ENCODE measurements around the gene CLEC11A.

CLEC11A gene

GRCh38 chr19:50723069-50723468 is at the start of gene CLEC11A:
TSS of gene CLEC11A (plus strand) at chr19:50723364. CDS start at chr19:50723526, 162 bp downstream.
- DNase-seq (ENCODE audit: low read depth) = peak; percentile 44

- no peak for DNase-seq (ENCODE audit: low read depth)
These were observed 46.5 kb upstream of the CLEC11A start for GRCh38 chr19:50676625-50677197.

GRCh38 chr19:50677636-50678035 is 45.5 kb upstream of the CLEC11A start:
- DNase-seq (ENCODE audit: low read depth) = no peak

- no peak for DNase-seq (ENCODE audit: low read depth)
These were observed 44.8 kb upstream of the CLEC11A start for GRCh38 chr19:50678323-50678722.

- peak; percentile 36 for DNase-seq (ENCODE audit: low read depth)
These were observed 43.7 kb upstream of the CLEC11A start for GRCh38 chr19:50679177-50680125.

- DNase-seq (ENCODE audit: low read depth) = no peak
These were observed 36.7 kb upstream of the CLEC11A start for GRCh38 chr19:50686310-50687032.

- no peak for DNase-seq (ENCODE audit: low read depth)
These were observed 34.4 kb upstream of the CLEC11A start for GRCh38 chr19:50688766-50689165.

GRCh38 chr19:50690439-50690838 is 32.7 kb upstream of the CLEC11A start:
- no peak for DNase-seq (ENCODE audit: low read depth)

GRCh38 chr19:50693064-50693975 is 29.8 kb upstream of the CLEC11A start:
- no peak for DNase-seq (ENCODE audit: low read depth)

GRCh38 chr19:50694815-50695145 is 28.4 kb upstream of the CLEC11A start:
- no peak for DNase-seq (ENCODE audit: low read depth)

- no peak for DNase-seq (ENCODE audit: low read depth)
These were observed 27.7 kb upstream of the CLEC11A start for GRCh38 chr19:50695251-50696093.

- no peak for DNase-seq (ENCODE audit: low read depth)
These were observed 27.1 kb upstream of the CLEC11A start for GRCh38 chr19:50696094-50696483.

GRCh38 chr19:50697414-50698124 is 25.6 kb upstream of the CLEC11A start:
- no peak for DNase-seq (ENCODE audit: low read depth)

- DNase-seq (ENCODE audit: low read depth) = no peak
These were observed 21.7 kb upstream of the CLEC11A start for GRCh38 chr19:50701367-50701985.

GRCh38 chr19:50702158-50702870 is 20.9 kb upstream of the CLEC11A start:
- DNase-seq (ENCODE audit: low read depth) = no peak

GRCh38 chr19:50702871-50703829 is 20.0 kb upstream of the CLEC11A start:
- DNase-seq (ENCODE audit: low read depth) = no peak

- DNase-seq (ENCODE audit: low read depth) = no peak
These were observed 19.0 kb upstream of the CLEC11A start for GRCh38 chr19:50703915-50704796.
